ENCODE measurements around the gene GABPB1.

The GABPB1 gene

GRCh38 chr15:50341616-50342136, 13.3 kb downstream of the GABPB1 start:
- no peak for DNase-seq

GRCh38 chr15:50340416-50340815, 14.6 kb downstream of the GABPB1 start:
- peak; percentile 78 to 89 for DNase-seq

- no peak for DNase-seq
Observed at GRCh38 chr15:50339717-50340116, 15.3 kb downstream of the GABPB1 start.

- DNase-seq, result no peak
Observed at GRCh38 chr15:50335251-50335650, 19.7 kb downstream of the GABPB1 start.

- DNase-seq, result no peak
Observed at GRCh38 chr15:50333229-50333628, 21.8 kb downstream of the GABPB1 start.

DNA sequence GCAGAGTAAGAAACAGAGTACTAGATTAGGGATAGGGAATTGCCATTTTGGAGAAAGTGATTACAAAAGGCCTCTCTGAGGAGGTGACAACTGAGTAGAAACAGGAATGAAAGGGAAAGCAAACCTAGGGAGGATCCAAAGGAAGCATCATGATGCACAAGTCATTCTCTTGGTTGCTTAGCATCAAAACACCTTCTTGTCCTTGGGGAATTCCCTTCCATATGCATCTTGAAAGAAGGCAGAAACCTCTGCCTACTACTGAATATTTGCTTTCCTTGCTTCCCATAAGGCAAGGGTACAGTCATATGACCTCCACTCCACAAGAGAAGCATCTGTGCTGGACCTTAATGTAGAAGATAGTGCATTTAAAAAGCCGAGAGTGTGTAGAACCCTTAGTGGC, 24.1 kb downstream of the GABPB1 start:
- no peak for DNase-seq

DNA sequence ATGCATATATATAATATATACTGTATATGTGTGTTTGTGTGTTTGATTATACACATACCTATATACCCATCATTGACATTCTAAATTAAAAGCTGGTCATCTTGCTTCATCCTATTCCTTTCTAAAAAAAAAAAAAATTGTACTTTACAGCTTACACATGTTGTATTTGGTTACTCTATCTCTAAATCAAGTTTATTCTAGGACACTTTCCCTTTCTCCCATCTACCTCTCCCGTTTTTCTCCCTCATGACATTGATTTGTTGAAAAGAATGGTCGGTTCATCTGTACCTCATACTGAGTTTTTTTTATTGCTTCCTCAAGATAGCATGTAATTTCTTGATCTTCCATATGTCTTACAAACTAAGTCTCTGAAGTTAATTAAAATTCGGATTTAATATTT, 26.9 kb downstream of the GABPB1 start:
- DNase-seq, result no peak

- DNase-seq, result no peak
Observed at GRCh38 chr15:50321680-50322210, 33.3 kb downstream of the GABPB1 start.

GRCh38 chr15:50320504-50320903, 34.5 kb downstream of the GABPB1 start:
- DNase-seq, result no peak

GRCh38 chr15:50318697-50319096, 36.3 kb downstream of the GABPB1 start:
- DNase-seq, result no peak

DNA sequence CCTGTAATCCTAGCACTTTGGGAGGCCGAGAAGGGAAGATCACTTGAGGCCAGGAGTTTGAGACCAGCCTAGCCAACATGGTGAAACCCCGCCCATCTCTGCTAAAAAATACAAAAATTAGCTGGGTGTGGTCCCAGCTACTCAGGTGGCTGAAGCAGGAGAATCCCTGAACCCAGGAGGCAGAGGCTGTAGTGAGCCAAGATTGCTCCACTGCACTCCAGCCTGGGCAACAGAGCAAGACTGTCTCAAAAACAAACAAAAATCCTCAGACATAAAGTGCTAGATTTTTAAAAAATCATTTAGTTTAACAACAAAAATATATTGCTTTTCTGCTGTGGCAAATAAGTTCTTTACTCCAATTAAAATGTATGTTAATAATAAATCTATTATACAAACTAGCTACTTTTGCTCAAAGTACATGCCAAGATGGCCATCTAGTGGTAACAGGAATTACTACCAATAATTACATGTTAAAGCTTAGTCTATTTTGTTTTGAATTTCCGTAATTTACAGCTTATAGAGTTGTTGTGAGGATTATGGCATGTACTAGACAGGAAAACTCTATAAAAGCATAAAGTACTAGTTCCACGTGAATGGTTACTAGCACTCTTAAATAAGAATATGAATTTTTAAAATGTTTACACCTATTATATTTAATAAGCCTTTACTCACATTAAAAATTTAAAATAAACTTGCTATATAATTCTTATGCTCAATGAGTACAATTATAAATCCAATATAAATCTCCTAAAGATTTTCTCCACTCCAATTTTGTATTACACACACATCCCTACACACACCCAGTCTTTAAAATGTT, 39.0 kb downstream of the GABPB1 start:
- DNase-seq, result peak; percentile 58 to 71

- no peak for DNase-seq
Observed at GRCh38 chr15:50312636-50313035, 42.4 kb downstream of the GABPB1 start.

GRCh38 chr15:50307799-50308198, 47.2 kb downstream of the GABPB1 start:
- no peak for DNase-seq

DNA sequence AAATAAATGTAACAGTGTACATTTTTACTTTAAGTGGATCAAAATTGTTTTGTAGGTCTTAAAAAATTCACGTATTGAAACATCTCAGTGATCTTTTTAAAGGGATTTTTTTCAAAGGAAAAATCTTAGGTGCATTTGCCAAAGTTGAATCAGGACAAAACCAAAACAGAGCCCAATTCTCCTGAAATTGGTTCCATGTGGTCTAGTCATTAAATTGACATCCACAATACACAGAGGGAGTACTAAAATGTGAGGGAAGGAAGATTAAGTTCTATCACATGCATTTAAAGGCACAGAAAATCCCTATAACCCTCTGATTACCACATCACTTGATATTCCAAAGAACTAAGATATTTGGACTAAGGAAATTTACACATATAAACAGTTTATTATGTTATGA, 50.2 kb downstream of the GABPB1 start:
- no peak for DNase-seq

DNA sequence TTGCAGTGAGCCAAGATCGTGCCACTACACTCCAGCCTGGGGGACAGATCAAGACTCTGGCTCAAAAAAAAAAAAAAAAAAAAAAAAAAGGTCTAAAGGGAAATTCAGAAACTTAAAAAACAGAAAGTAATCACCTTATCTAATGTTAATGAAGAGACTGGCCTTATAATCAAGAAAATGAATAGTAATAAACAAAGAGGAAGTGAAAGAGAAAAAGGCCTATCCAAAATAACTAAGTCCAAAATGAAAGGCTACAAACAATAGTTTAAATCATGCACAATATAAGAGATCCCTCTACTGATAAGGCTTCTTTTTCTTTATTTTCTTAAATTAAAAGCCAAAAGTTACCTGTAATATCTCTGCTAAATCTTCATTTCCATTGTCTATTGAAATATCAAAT, 52.4 kb downstream of the GABPB1 start:
- DNase-seq, result no peak

DNA sequence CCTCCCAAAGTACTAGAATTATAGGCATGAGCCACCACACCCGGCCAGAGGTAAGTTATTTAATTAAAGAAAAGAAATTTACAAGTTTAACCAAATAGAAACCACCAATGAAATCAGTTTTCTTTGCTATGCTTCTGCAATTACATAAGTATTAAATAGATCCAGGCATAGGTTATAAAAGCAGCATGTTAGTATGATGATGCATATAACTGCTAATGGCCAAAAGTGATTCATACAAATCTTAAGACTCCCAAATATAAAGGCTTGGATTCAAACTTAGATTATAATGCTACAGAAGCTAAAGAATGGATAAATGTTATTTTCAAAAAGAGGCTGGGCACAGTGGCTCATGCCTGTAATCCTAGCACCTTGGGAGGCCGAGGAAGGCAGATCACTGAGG, 56.7 kb downstream of the GABPB1 start:
- no peak for DNase-seq

- DNase-seq, result no peak
Observed at GRCh38 chr15:50295966-50296365, 59.0 kb downstream of the GABPB1 start.

GRCh38 chr15:50289749-50290148, 65.2 kb downstream of the GABPB1 start:
- no peak for DNase-seq

- no peak for DNase-seq
Observed at GRCh38 chr15:50287324-50288116, 67.5 kb downstream of the GABPB1 start.

DNA sequence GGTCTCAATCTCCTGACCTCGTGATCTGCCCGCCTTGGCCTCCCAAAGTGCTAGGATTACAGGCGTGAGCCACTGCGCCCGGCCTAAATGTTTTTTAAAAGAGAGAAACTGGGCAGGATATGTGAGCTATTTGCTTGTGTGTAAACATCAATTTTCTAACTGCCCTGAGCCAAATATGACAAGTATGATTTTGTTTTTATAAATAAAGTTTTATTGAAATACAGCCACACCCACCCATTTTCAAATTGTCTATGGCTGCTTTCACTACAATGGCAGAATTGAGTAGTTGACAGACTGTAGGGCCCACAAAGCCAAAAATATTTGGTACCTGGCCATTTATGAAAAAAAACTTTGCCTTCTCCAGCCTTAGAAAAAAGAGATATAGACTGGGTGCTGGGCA, 73.6 kb downstream of the GABPB1 start:
- no peak for DNase-seq

GRCh38 chr15:50280271-50280670, 74.7 kb downstream of the GABPB1 start:
- no peak for DNase-seq

GRCh38 chr15:50278496-50278895, 76.5 kb downstream of the GABPB1 start:
- DNase-seq, result peak; percentile 40 to 46

DNA sequence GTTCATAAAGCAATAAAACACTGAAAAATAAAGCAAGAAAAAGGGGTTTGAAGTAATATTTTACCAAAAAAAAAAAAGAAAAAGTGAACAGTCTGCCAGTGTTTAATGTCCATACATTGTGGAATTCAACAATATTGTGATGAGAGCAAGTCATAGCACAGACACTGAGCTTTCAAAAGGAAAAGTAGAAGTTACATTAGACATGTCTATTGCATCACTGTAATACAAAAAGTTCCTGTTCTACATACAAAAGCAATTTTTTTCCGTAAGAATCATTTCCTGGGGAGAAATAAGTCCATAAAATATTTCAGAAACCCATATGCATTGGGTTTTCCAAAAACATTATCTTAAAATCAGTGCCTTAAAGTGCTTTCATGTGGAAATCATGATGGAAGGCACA, 77.6 kb downstream of the GABPB1 start:
- peak; percentile 13 to 30 for DNase-seq

- DNase-seq, result peak in 1 of 2 experiments; percentile 10
Observed at GRCh38 chr15:50275908-50276307, 79.1 kb downstream of the GABPB1 start.

Data from AML-193 (cell line).